Ectodermal cell (in vitro differentiated cells): ENCODE results near the gene WDR90.
A peak's percentile ranks its signal among the peaks of the same experiment; 100 is the strongest.

Experiments
- H3K27ac ChIP-seq: 2 replicates; pipeline ENCODE4 v1.7.0; 2013; ENCODE audit warnings: mild to moderate bottlenecking, low read depth, low read length; ENCODE audit not compliant: insufficient read depth, poor library complexity, severe bottlenecking
- H3K27me3 ChIP-seq: 2 replicates; pipeline ENCODE4 v1.7.0; 2013; ENCODE audit warnings: mild to moderate bottlenecking, low read length; ENCODE audit not compliant: insufficient read depth, control insufficient read depth, poor library complexity, severe bottlenecking
- H3K36me3 ChIP-seq: one replicate; pipeline ENCODE4 v1.7.0; 2013; ENCODE audit warnings: low read length; ENCODE audit not compliant: control insufficient read depth, insufficient read depth
- H3K4me1 ChIP-seq: one replicate; pipeline ENCODE4 v1.7.0; 2013; ENCODE audit warnings: low read length; ENCODE audit not compliant: control insufficient read depth, insufficient read depth
- H3K4me3 ChIP-seq: 2 replicates; pipeline ENCODE4 v1.7.0; 2013; ENCODE audit warnings: low read depth, low read length, control low read depth; ENCODE audit not compliant: insufficient read depth
- H3K9me3 ChIP-seq: 2 replicates; pipeline ENCODE4 v1.7.0; 2013; ENCODE audit warnings: mild to moderate bottlenecking, low read length, moderate library complexity; ENCODE audit not compliant: control insufficient read depth
- WGBS, 2 experiments: methylation state at CpG; one replicate each; pipeline ENCODE4 v1.1.7; 2013; ENCODE audit warnings: missing lambda C conversion rate in 2 of 2; 5-methylcytosine and 5-hydroxymethylcytosine counted together

WDR90 gene

GRCh38 chr16:638034-638543 lies 11.1 kb upstream of the WDR90 start:
- Histone ChIP-seq H3K27me3 (peaks cover 22% of the 10 kb centered on the region), H3K4me3 (no peak overlapping the region), H3K9me3 (no peaks in the 10 kb centered on the region), H3K36me3 (no peaks in the 10 kb centered on the region), H3K27ac (no peak overlapping the region), H3K4me1 (peaks cover 30% of the 10 kb centered on the region)
- WGBS, 2 experiments, result 78 to 80% methylated on average over 15 of the region's 15 CpGs

- H3K4me3 ChIP-seq, result no peak overlapping the region
- H3K27me3 ChIP-seq, result peaks cover 30% of the 10 kb centered on the region
- no peaks in the 10 kb centered on the region for H3K36me3 ChIP-seq
- WGBS, 2 experiments, result 86 to 92% methylated on average over 9 of the region's 9 CpGs
- no peaks in the 10 kb centered on the region for H3K9me3 ChIP-seq
- peaks cover 30% of the 10 kb centered on the region for H3K4me1 ChIP-seq
- H3K27ac ChIP-seq, result no peak overlapping the region
Observed at GRCh38 chr16:638836-639235, 10.3 kb upstream of the WDR90 start.

- H3K27ac ChIP-seq, result no peak overlapping the region
- H3K4me3 ChIP-seq, result no peak overlapping the region
- H3K4me1 ChIP-seq, result peaks cover 22% of the 10 kb centered on the region
- 87 to 95% methylated on average over 3 to 4 of the region's 5 CpGs for WGBS, 2 experiments
- H3K36me3 ChIP-seq, result no peaks in the 10 kb centered on the region
- peaks cover 34% of the 10 kb centered on the region for H3K27me3 ChIP-seq
- H3K9me3 ChIP-seq, result no peaks in the 10 kb centered on the region
Observed at GRCh38 chr16:640614-641013, 8.6 kb upstream of the WDR90 start.

DNA sequence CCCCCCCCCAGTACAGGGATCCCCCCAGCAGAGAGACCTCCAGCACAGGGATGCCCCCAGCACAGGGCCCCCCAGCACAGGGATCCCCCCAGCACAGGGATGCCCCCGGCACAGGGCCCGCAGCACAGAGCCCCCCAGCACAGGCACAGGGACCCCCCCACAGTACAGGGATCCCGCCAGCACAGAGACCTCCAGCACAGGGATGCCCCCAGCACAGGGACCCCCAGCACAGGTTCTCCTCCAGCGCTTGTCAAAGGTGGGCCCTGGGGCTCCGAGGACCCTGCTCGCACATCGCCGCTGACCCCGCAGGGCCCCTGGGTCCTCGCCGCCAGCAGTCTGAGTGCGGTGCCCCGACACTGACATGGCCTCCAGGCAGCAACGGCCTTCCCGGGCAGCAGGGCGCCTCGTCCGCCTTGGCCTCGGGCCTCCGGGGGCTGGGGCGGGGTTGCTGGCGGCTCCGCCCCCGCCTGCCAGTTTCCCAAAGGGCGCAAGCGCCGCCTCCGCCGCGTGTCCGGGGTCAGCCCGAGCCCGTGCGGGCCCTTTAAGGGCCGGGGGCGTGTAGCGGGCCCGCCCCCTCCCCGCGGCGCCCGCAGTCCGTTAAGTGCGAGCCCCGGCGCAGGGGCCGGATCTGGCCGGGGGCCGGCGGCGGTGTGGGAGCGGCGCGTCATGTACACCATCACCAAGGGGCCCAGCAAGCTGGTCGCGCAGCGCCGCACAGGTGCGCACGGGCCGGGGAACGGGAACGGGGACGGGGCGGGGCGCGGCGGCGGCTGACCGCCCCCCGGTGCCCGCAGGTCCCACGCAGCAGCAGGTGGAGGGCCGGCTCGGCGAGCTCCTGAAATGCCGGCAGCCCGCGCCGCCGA lies 7.6 kb upstream of the WDR90 start, which contains the start of gene MCRIP2:
Gene MCRIP2 (plus strand): TSS at position 503 of the 863 bp plus-strand sequence. CDS start 164 bp downstream, at position 667.
- Histone ChIP-seq H3K27ac (no peak within 1 kb of the TSS), H3K9me3 (no peaks in the 10 kb centered on the region), H3K36me3 (no peaks in the 10 kb centered on the region), H3K4me1 (peaks cover 22% of the 10 kb centered on the region), H3K27me3 (peaks cover 34% of the 10 kb centered on the region), H3K4me3 (peak within 1 kb of the TSS; percentile 50)
- WGBS, 2 experiments, result 2 to 3% methylated on average over 80 to 81 of the region's 81 CpGs

GRCh38 chr16:642189-643049 lies 6.7 kb upstream of the WDR90 start:
- Histone ChIP-seq H3K36me3 (no peaks in the 10 kb centered on the region), H3K27ac (no peak overlapping the region), H3K4me1 (peaks cover 19% of the 10 kb centered on the region), H3K9me3 (no peaks in the 10 kb centered on the region), H3K27me3 (peaks cover 34% of the 10 kb centered on the region), H3K4me3 (peak overlapping the region; percentile 50)
- 10% methylated on average over 72 of the region's 72 CpGs for WGBS, 2 experiments

GRCh38 chr16:643050-643368 lies 6.2 kb upstream of the WDR90 start:
- 84 to 89% methylated on average over 13 of the region's 13 CpGs for WGBS, 2 experiments
- Histone ChIP-seq H3K27ac (no peak overlapping the region), H3K27me3 (peaks cover 34% of the 10 kb centered on the region), H3K4me3 (no peak overlapping the region), H3K4me1 (peaks cover 13% of the 10 kb centered on the region), H3K36me3 (no peaks in the 10 kb centered on the region), H3K9me3 (no peaks in the 10 kb centered on the region)

GRCh38 chr16:644556-644955 lies 4.6 kb upstream of the WDR90 start:
- no peaks in the 10 kb centered on the region for H3K36me3 ChIP-seq
- H3K27ac ChIP-seq, result no peak overlapping the region
- 92 to 96% methylated on average over 12 of the region's 12 CpGs for WGBS, 2 experiments
- peaks cover 34% of the 10 kb centered on the region for H3K27me3 ChIP-seq
- H3K9me3 ChIP-seq, result no peaks in the 10 kb centered on the region
- H3K4me3 ChIP-seq, result no peak overlapping the region
- H3K4me1 ChIP-seq, result peaks cover 7% of the 10 kb centered on the region

DNA sequence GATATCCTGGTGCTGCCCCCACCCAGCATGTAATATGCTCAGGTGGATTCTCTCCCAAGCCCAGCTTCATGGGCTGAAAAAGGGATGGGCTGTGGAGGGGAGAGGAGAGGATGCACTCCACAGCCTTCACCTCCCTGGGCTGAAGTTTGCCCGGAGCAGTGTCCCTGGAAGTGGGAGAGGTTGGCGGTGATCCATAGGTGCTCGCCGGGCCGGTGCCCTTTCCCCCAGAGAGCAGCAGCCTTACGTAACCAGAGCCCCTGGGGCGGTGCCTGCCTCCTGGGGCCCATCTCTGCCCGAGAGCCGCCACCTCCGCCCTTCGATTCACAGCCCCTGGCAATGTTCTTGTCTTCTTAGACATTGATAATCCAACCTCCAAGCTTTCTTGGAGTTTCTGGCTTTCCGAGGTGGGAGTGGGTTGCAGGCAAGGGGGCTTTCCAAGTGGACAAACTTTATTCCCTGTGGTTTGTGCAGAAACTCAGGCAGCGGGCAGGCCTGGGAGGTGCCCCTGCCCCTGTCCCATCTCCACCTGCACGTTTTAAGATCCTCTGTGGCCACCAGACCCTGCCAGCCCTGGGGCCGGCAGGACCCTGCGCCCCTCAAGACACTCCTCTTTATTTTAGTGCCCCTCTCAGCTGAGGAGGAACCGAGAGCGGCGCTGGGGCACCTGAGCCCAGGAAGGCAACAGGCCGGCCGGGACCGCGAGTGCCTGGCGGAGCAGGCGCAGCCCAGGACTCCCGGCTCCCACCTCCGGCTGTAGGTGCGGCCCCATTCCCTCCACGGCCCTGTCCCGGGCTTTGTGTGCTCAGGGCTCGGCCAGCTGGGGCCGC lies 3.1 kb upstream of the WDR90 start:
- Histone ChIP-seq H3K4me3 (no peak overlapping the region), H3K27me3 (peaks cover 32% of the 10 kb centered on the region), H3K4me1 (peaks cover 6% of the 10 kb centered on the region), H3K27ac (no peak overlapping the region), H3K9me3 (no peaks in the 10 kb centered on the region), H3K36me3 (no peaks in the 10 kb centered on the region)
- 90 to 91% methylated on average over 32 of the region's 32 CpGs for WGBS, 2 experiments

DNA sequence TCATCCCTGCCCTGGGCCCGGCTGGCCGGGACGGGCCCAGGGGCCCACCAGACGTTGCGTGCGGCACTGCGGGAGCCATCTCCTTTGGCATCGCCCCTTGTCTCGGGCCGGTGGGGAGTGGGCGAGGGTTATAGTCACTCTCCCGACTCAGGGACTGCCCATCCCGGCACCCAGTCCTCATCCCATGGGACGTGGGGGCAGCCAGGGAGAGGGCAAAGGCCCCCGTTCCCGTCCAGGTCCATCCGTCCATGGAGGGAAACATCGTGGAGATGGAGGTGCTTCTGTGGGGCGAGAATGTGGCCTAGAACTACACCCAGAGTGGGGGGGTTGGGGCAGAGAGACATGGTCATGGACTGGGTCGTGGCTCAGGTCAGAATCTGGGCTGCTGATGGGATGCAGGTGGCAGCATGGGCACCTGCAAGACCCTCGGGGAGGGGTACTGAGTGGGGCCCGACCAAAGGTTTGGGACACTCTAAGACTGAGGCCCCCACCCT lies 2.4 kb upstream of the WDR90 start:
- Histone ChIP-seq H3K4me3 (no peak overlapping the region), H3K27ac (no peak overlapping the region), H3K27me3 (peaks cover 26% of the 10 kb centered on the region), H3K9me3 (no peaks in the 10 kb centered on the region), H3K36me3 (no peaks in the 10 kb centered on the region), H3K4me1 (no peaks in the 10 kb centered on the region)
- WGBS, 2 experiments, result 94 to 95% methylated on average over 22 of the region's 22 CpGs
